ENCODE data around the gene RFPL1. TPM values are rescaled to one million over a fixed set of nuclear protein-coding genes. Genes with fewer than 3 reads are reported as not detected.

Gene RFPL1
- total RNA-seq, 1 experiment from 2014 or later, result not detected

- Histone ChIP-seq H3K4me3 (no peak overlapping the region), H3K9me3 (no peaks in the 10 kb centered on the region), H3K36me3 (no peaks in the 10 kb centered on the region), H3K27me3 (peaks cover 41% of the 10 kb centered on the region)
- no peak for DNase-seq
Measured at GRCh38 chr22:29431986-29432385, 6.4 kb upstream of the RFPL1 start.

DNA sequence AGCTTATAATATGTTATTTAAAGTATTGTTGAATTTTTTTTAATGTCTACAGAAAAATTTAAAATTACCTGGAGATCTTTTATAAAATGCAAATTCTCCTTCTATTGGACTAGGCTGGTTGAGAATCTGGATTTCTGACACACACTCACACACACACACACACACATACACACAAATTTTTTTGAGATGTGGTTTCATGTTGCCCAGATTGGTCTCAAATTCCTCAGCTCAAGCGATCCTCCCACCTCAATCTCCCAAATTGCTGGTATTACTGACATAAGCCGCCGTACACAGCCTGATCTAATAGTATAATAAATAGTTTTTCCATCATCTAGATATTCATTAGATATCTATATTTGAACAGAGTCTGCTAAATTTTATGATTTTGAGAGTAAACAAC lies 4.5 kb upstream of the RFPL1 start:
- Histone ChIP-seq H3K27me3 (peaks cover 41% of the 10 kb centered on the region), H3K36me3 (no peaks in the 10 kb centered on the region), H3K4me3 (no peak overlapping the region), H3K9me3 (no peaks in the 10 kb centered on the region)
- no peak for DNase-seq

DNA sequence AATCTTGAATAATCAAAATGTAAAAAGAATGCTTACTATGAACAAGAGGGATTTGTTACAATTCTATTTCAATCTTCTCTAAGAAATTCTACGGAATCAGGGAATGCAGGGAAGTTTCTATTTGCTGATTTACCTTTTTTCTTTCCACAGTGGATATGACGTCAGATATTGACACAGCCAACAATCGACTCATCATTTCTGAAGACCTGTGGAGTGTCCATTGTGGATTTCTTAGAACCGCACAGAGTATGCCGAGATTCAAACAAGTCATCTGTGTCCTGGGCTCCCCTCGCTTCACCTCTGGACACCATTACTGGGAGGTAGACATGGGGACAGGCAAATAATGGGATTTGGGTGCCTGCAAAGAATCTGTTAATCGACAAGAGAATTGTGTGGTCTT lies 4.1 kb upstream of the RFPL1 start:
- H3K4me3 ChIP-seq, result no peak overlapping the region
- peaks cover 41% of the 10 kb centered on the region for H3K27me3 ChIP-seq
- no peak for DNase-seq
- no peaks in the 10 kb centered on the region for H3K36me3 ChIP-seq
- no peaks in the 10 kb centered on the region for H3K9me3 ChIP-seq

DNA sequence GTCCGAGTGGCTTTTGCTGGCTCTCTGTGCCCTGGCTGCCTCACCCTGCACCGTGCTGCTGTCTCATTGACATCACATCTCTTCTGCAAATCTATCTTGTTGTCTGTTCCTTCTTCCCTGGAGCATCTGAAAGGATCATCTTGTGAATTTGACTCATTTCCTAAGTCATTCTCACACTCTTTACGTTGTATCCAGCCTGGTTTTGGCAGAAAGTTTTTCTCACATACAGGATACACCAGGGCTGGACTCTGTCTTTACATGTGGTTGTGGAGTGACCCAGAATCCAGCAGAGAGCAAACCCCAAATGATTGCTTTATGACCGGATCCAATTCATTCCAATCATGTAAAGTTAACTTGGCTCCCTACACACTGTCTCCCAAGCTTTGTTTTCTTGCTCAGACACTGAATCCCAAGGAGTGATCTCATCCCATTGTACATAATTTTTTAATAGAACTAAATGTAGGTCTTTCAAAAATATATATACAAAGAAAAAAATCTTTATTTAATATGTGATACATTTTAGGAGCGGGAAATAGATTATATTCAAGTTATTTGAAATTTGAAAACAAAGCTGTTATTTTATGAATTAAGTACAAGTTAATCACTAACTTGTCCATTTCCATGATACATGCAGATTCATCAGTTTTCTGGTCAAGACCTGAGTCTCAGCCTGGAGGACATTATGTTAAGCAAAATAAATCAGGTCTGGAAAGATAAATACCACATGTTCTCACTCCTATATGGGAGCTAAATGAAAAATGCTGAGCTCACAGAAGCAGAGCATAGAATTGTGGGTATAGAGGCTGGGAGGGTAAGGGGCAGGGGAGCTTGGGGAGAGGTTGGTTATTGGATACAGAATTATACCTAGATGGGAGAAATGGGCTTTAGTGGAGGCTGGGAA lies 2.9 kb upstream of the RFPL1 start:
- peaks cover 34% of the 10 kb centered on the region for H3K27me3 ChIP-seq
- H3K9me3 ChIP-seq, result no peaks in the 10 kb centered on the region
- H3K36me3 ChIP-seq, result no peaks in the 10 kb centered on the region
- H3K4me3 ChIP-seq, result no peak overlapping the region
- DNase-seq, result no peak

GRCh38 chr22:29442976-29443375 lies 4.6 kb downstream of the RFPL1 start:
- no peaks in the 10 kb centered on the region for H3K36me3 ChIP-seq
- H3K4me3 ChIP-seq, result no peak overlapping the region
- no peaks in the 10 kb centered on the region; the same call in 1 of the 2 replicates for H3K27me3 ChIP-seq
- H3K9me3 ChIP-seq, result no peaks in the 10 kb centered on the region
- no peak for DNase-seq

- no peak for DNase-seq
- no peaks in the 10 kb centered on the region for H3K9me3 ChIP-seq
- no peaks in the 10 kb centered on the region for H3K36me3 ChIP-seq
- no peaks in the 10 kb centered on the region; the same call in 1 of the 2 replicates for H3K27me3 ChIP-seq
- no peak overlapping the region for H3K4me3 ChIP-seq
Measured at GRCh38 chr22:29443452-29443851, 5.1 kb downstream of the RFPL1 start.

GRCh38 chr22:29443861-29444792 lies 5.7 kb downstream of the RFPL1 start:
- Histone ChIP-seq H3K27me3 (no peaks in the 10 kb centered on the region; the same call in 1 of the 2 replicates), H3K4me3 (no peak overlapping the region), H3K36me3 (no peaks in the 10 kb centered on the region), H3K9me3 (no peaks in the 10 kb centered on the region)
- no peak for DNase-seq

DNA sequence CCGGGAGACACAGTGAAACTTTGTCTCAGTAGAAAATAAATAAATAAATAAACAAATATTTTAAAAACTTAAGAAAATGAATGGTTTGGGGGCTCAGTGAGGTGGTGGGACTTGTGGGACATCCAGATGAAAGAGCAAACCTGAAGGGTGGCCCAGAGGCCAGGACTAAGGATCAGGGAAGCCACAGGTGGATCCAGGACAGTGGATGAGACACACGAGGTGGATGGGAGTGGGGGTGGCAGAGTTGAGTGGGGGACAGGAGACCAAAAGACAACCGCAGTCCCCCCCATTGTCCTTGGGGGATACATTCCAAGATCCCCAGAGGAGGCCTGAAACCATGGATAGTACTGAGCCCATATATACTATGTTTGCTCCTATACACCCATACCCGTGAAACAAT lies 7.1 kb downstream of the RFPL1 start:
- H3K27me3 ChIP-seq, result no peaks in the 10 kb centered on the region; the same call in 1 of the 2 replicates
- no peak for DNase-seq
- H3K9me3 ChIP-seq, result no peaks in the 10 kb centered on the region
- H3K36me3 ChIP-seq, result no peaks in the 10 kb centered on the region
- H3K4me3 ChIP-seq, result no peak overlapping the region

DNA sequence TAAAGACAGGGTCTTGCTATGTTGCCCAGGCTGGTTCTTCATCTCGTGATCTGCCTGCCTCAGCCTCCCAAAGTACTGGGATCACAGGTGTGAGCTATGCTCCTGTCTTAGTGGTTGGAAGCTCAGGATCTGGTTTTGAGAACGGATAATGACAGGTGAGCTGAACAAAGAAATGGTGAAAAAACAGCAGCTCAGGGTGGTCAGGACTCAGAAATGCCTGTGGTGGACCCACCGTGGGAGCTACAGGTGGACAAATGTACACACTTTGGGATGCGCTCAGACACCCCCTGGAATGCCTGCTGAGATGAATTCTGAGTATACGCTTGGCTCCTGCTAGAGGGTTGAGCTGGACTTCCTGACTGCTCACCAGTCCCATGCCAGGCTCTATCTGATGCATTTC lies 9.5 kb downstream of the RFPL1 start:
- Histone ChIP-seq H3K4me3 (no peak overlapping the region), H3K27me3 (no peaks in the 10 kb centered on the region; the same call in 1 of the 2 replicates), H3K36me3 (no peaks in the 10 kb centered on the region), H3K9me3 (no peaks in the 10 kb centered on the region)
- no peak for DNase-seq

- Histone ChIP-seq H3K9me3 (no peaks in the 10 kb centered on the region), H3K36me3 (no peaks in the 10 kb centered on the region), H3K27me3 (no peaks in the 10 kb centered on the region), H3K4me3 (no peak overlapping the region)
- DNase-seq, result no peak
Measured at GRCh38 chr22:29449296-29449875, 11.0 kb downstream of the RFPL1 start.

DNA sequence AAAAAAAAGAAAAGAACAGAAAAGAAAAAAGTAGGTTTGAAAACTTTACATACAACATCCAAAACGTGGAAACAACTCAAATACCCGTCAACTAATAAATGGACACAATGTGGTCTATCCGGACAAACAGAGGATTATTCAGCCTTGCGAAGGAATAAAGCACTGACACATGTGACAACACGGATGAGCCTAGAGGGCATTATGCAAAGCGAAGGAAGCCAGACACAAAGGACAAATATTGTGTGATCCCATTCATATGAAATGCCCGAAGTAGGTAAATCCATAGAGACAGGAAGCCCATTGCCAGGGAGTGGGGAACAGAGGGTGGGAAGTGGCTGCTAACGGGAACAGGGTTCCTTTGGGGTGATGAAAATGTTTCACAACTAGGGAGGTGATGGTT lies 11.8 kb downstream of the RFPL1 start:
- no peak overlapping the region for H3K4me3 ChIP-seq
- no peak for DNase-seq
- H3K9me3 ChIP-seq, result no peaks in the 10 kb centered on the region
- H3K36me3 ChIP-seq, result no peaks in the 10 kb centered on the region
- H3K27me3 ChIP-seq, result no peaks in the 10 kb centered on the region

- no peaks in the 10 kb centered on the region for H3K9me3 ChIP-seq
- DNase-seq, result no peak
- no peaks in the 10 kb centered on the region for H3K36me3 ChIP-seq
- H3K4me3 ChIP-seq, result no peak overlapping the region
- H3K27me3 ChIP-seq, result no peaks in the 10 kb centered on the region
Measured at GRCh38 chr22:29451863-29452262, 13.5 kb downstream of the RFPL1 start.

DNA sequence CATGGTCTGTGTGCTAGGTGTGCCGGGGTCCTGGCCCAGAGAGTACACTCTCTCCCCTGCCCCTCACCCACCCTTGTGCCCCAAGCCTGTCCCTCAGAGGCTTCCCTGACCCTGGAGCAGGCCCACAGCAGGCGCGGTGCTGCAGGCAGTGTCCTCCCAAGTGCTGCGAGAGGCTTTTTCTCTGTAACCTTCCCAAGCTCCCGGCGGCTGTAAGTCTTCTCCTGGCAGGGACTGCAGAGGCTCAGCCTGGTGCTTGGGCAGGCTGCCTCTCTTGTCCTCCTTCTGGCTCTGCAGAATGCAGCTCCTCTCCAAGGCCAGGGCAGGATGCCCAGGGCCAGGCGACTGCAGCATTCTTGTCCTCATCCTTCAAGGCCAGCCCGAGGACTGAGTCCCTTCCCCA lies 15.9 kb downstream of the RFPL1 start:
- no peaks in the 10 kb centered on the region for H3K27me3 ChIP-seq
- no peak overlapping the region for H3K4me3 ChIP-seq
- H3K9me3 ChIP-seq, result no peaks in the 10 kb centered on the region
- DNase-seq, result no peak
- no peaks in the 10 kb centered on the region for H3K36me3 ChIP-seq

- no peak for DNase-seq
- H3K4me3 ChIP-seq, result no peak overlapping the region
- no peaks in the 10 kb centered on the region for H3K27me3 ChIP-seq
- H3K9me3 ChIP-seq, result no peaks in the 10 kb centered on the region
- H3K36me3 ChIP-seq, result no peaks in the 10 kb centered on the region
Measured at GRCh38 chr22:29456211-29456671, 17.9 kb downstream of the RFPL1 start.

GRCh38 chr22:29457730-29458129 lies 19.3 kb downstream of the RFPL1 start:
- no peaks in the 10 kb centered on the region for H3K36me3 ChIP-seq
- no peaks in the 10 kb centered on the region for H3K27me3 ChIP-seq
- no peak for DNase-seq
- no peak overlapping the region for H3K4me3 ChIP-seq
- H3K9me3 ChIP-seq, result no peaks in the 10 kb centered on the region

DNA sequence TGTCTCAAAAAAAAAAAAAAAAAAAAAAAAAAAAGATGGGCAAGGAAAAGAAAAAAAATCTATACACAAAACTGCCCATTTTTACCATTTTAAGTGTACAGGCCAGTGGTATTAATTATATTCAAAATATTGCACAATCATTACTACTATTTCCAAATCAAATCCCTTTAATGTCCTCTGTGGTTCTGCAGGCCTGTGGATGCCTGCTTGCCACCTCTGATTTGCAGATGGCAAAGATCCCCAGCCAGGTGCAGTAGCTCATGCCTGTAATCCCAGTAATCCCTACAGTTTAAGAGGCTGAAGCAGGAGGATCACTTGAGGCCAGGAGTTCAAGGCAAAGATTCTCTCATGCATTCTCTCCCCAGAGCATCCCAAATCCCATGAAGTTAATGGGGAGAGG lies 20.2 kb downstream of the RFPL1 start:
- Histone ChIP-seq H3K27me3 (no peaks in the 10 kb centered on the region), H3K36me3 (no peaks in the 10 kb centered on the region), H3K4me3 (no peak overlapping the region), H3K9me3 (no peaks in the 10 kb centered on the region)
- DNase-seq, result no peak

- DNase-seq, result no peak
- Histone ChIP-seq H3K27me3 (no peaks in the 10 kb centered on the region), H3K36me3 (no peaks in the 10 kb centered on the region), H3K4me3 (no peak overlapping the region), H3K9me3 (no peaks in the 10 kb centered on the region)
Measured at GRCh38 chr22:29459773-29460172, 21.4 kb downstream of the RFPL1 start.

Measured in MG63 (cell line).